Myocyte (in vitro differentiated cells): Measurements from ENCODE around the gene ADORA1. TPM values are rescaled to one million over a fixed set of nuclear protein-coding genes. Genes with fewer than 3 reads are reported as not detected.

ENCODE experiments used
- DNase-seq: peaks from one replicate; pipeline ENCODE4 v3.0.0-alpha.2; 2012; ENCODE audit warnings: low read depth
- total RNA-seq: library from RNA; depleted of rRNA; stranded (reverse); fragments of >200 nt; gene quantifications from 2 replicates; pipeline ENCODE4 v1.2.3, GENCODE V29; 2014

Gene ADORA1
- total RNA-seq, 1 donor from 2014 or later, result 27.4 TPM

- DNase-seq, result peak; percentile 65
These were observed 7.0 kb upstream of the ADORA1 start for GRCh38 chr1:203120325-203121153.

GRCh38 chr1:203121186-203122015, 6.1 kb upstream of the ADORA1 start:
- DNase-seq, result no peak

GRCh38 chr1:203122159-203122558, 5.4 kb upstream of the ADORA1 start:
- no peak for DNase-seq

- no peak for DNase-seq
These were observed 3.5 kb upstream of the ADORA1 start for GRCh38 chr1:203124011-203124410.

- no peak for DNase-seq
These were observed 2.8 kb upstream of the ADORA1 start for GRCh38 chr1:203124546-203125317.

- peak; percentile 75 for DNase-seq
These were observed 1.2 kb upstream of the ADORA1 start for GRCh38 chr1:203126151-203126865.

GRCh38 chr1:203126866-203127665, 460 bp upstream of the ADORA1 start:
- no peak for DNase-seq

- no peak for DNase-seq
These were observed 847 bp downstream of the ADORA1 start for GRCh38 chr1:203128431-203128715.

GRCh38 chr1:203128716-203129500, 1.4 kb downstream of the ADORA1 start:
- DNase-seq, result no peak

- peak; percentile 92 for DNase-seq
These were observed 2.1 kb downstream of the ADORA1 start for GRCh38 chr1:203129501-203130231.

- no peak for DNase-seq
These were observed 2.9 kb downstream of the ADORA1 start for GRCh38 chr1:203130358-203130985.

GRCh38 chr1:203131548-203132200, 4.1 kb downstream of the ADORA1 start:
- no peak for DNase-seq

GRCh38 chr1:203133970-203134725, 6.6 kb downstream of the ADORA1 start:
- no peak for DNase-seq

GRCh38 chr1:203135636-203136305, 8.2 kb downstream of the ADORA1 start:
- DNase-seq, result peak; percentile 76

GRCh38 chr1:203136409-203137042, 9.0 kb downstream of the ADORA1 start:
- peak; percentile 60 for DNase-seq

- no peak for DNase-seq
These were observed 9.8 kb downstream of the ADORA1 start for GRCh38 chr1:203137324-203137723.
